Glutamatergic neuron (in vitro differentiated cells): ENCODE measurements around the gene SSTR1. TPM values are rescaled to one million over a fixed set of nuclear protein-coding genes. Genes with fewer than 3 reads are reported as not detected.

Source experiments
- DNase-seq: peaks from one replicate; pipeline ENCODE4 v3.0.0; 2022
- H3K27ac Mint-ChIP-seq: one replicate; pipeline ENCODE4 v1.8.0; 2020; ENCODE audit warnings: mild to moderate bottlenecking, mixed read lengths, inconsistent platforms; ENCODE audit not compliant: unreplicated experiment
- H3K27me3 Mint-ChIP-seq: one replicate; pipeline ENCODE4 v1.8.0; 2020; ENCODE audit warnings: mild to moderate bottlenecking, moderate library complexity, mixed read lengths, inconsistent platforms; ENCODE audit not compliant: unreplicated experiment
- H3K36me3 Mint-ChIP-seq: one replicate; pipeline ENCODE4 v1.8.0; 2020; ENCODE audit warnings: mild to moderate bottlenecking, mixed read lengths, inconsistent platforms; ENCODE audit not compliant: unreplicated experiment
- H3K4me1 Mint-ChIP-seq: one replicate; pipeline ENCODE4 v1.8.0; 2020; ENCODE audit warnings: mild to moderate bottlenecking, low read depth, mixed read lengths, inconsistent platforms; ENCODE audit not compliant: unreplicated experiment
- H3K4me3 Mint-ChIP-seq: one replicate; pipeline ENCODE4 v1.8.0; 2020; ENCODE audit warnings: mild to moderate bottlenecking, mixed read lengths, inconsistent platforms; ENCODE audit not compliant: unreplicated experiment
- H3K9me3 Mint-ChIP-seq: one replicate; pipeline ENCODE4 v1.8.0; 2020; ENCODE audit warnings: mild to moderate bottlenecking, moderate library complexity, mixed read lengths, inconsistent platforms; ENCODE audit not compliant: unreplicated experiment
- CTCF ChIP-seq: fragments of 200-600 bp; sonication (generic); IDR thresholded peaks from one replicate; pipeline ENCODE4 v1.5.0; 2021; ENCODE audit not compliant: partially characterized antibody, unreplicated experiment
- total RNA-seq: library from RNA; stranded (reverse); fragmentation: NEBNext Ultra II Directional; extraction: Animal tissue kit (Norgen Biotek cat#: 25700); gene quantifications from one replicate; pipeline ENCODE4 v1.2.1, GENCODE V29; 2021; ENCODE audit not compliant: unreplicated experiment

The SSTR1 gene
- total RNA-seq, 1 donor from 2014 or later: 8.2 TPM

- DNase-seq: no peak
- TF ChIP-seq CTCF: no peak
- no peak overlapping the region for H3K27ac Mint-ChIP-seq
- no peaks in the 10 kb centered on the region for H3K4me1 Mint-ChIP-seq
- peaks cover under 1% of the 10 kb centered on the region for H3K36me3 Mint-ChIP-seq
- H3K4me3 Mint-ChIP-seq: no peak overlapping the region
- peaks cover 1% of the 10 kb centered on the region for H3K9me3 Mint-ChIP-seq
- H3K27me3 Mint-ChIP-seq: no peaks in the 10 kb centered on the region
Measured at GRCh38 chr14:38174711-38175110, 33.0 kb upstream of the SSTR1 start.

DNA sequence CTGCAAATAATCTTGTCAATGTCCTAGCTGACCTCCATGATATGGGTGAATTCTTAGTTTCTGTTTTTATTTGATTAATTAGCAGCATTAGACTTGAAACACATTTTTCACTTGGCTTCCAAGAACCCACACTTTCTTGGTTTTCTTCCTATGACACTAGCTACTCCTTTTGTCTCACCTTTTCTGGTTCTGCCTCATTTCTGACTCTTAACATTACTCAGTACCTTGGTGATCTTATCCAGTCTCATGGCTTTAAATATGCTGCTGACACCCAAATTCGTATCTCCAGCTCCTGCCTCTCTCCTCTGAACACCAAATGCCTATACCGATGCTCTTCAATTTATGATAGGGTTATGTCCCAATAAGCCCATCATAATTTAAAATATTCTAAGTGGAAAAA, 32.0 kb upstream of the SSTR1 start:
- no peak overlapping the region for H3K4me3 Mint-ChIP-seq
- no peak overlapping the region for H3K27ac Mint-ChIP-seq
- DNase-seq: no peak
- TF ChIP-seq CTCF: no peak
- H3K4me1 Mint-ChIP-seq: no peaks in the 10 kb centered on the region
- no peaks in the 10 kb centered on the region for H3K27me3 Mint-ChIP-seq
- H3K9me3 Mint-ChIP-seq: peaks cover 1% of the 10 kb centered on the region
- H3K36me3 Mint-ChIP-seq: peaks cover 5% of the 10 kb centered on the region

- H3K4me1 Mint-ChIP-seq: no peaks in the 10 kb centered on the region
- H3K36me3 Mint-ChIP-seq: peaks cover 5% of the 10 kb centered on the region
- no peak for DNase-seq
- no peak overlapping the region for H3K4me3 Mint-ChIP-seq
- H3K27me3 Mint-ChIP-seq: no peaks in the 10 kb centered on the region
- H3K27ac Mint-ChIP-seq: no peak overlapping the region
- peaks cover 1% of the 10 kb centered on the region for H3K9me3 Mint-ChIP-seq
- TF ChIP-seq CTCF: no peak
Measured at GRCh38 chr14:38176379-38176778, 31.3 kb upstream of the SSTR1 start.

GRCh38 chr14:38184132-38184531, 23.6 kb upstream of the SSTR1 start:
- Mint-ChIP-seq H3K4me1 (no peaks in the 10 kb centered on the region), H3K4me3 (no peak overlapping the region), H3K9me3 (peaks cover 1% of the 10 kb centered on the region), H3K36me3 (peaks cover 5% of the 10 kb centered on the region), H3K27ac (no peak overlapping the region), H3K27me3 (peaks cover 4% of the 10 kb centered on the region)
- TF ChIP-seq CTCF: no peak
- DNase-seq: no peak

- no peak for DNase-seq
- H3K4me1 Mint-ChIP-seq: no peaks in the 10 kb centered on the region
- peaks cover 1% of the 10 kb centered on the region for H3K9me3 Mint-ChIP-seq
- H3K4me3 Mint-ChIP-seq: no peak overlapping the region
- TF ChIP-seq CTCF: no peak
- H3K27me3 Mint-ChIP-seq: peaks cover 4% of the 10 kb centered on the region
- H3K36me3 Mint-ChIP-seq: no peaks in the 10 kb centered on the region
- H3K27ac Mint-ChIP-seq: no peak overlapping the region
Measured at GRCh38 chr14:38185671-38186070, 22.0 kb upstream of the SSTR1 start.
